ENCODE data around the gene AATK. TPM values are rescaled to one million over a fixed set of nuclear protein-coding genes. Genes with fewer than 3 reads are reported as not detected.

AATK gene
- total RNA-seq, 1 donor from 2014 or later, result 0.99 TPM

GRCh38 chr17:81196505-81197408 lies 30.7 kb upstream of the AATK start:
- peak; percentile 49 to 91 for DNase-seq (ENCODE audit: low read depth in 2 of 2)

- no peak for DNase-seq (ENCODE audit: low read depth in 2 of 2)
These were observed 30.0 kb upstream of the AATK start for GRCh38 chr17:81195941-81196495.

DNA sequence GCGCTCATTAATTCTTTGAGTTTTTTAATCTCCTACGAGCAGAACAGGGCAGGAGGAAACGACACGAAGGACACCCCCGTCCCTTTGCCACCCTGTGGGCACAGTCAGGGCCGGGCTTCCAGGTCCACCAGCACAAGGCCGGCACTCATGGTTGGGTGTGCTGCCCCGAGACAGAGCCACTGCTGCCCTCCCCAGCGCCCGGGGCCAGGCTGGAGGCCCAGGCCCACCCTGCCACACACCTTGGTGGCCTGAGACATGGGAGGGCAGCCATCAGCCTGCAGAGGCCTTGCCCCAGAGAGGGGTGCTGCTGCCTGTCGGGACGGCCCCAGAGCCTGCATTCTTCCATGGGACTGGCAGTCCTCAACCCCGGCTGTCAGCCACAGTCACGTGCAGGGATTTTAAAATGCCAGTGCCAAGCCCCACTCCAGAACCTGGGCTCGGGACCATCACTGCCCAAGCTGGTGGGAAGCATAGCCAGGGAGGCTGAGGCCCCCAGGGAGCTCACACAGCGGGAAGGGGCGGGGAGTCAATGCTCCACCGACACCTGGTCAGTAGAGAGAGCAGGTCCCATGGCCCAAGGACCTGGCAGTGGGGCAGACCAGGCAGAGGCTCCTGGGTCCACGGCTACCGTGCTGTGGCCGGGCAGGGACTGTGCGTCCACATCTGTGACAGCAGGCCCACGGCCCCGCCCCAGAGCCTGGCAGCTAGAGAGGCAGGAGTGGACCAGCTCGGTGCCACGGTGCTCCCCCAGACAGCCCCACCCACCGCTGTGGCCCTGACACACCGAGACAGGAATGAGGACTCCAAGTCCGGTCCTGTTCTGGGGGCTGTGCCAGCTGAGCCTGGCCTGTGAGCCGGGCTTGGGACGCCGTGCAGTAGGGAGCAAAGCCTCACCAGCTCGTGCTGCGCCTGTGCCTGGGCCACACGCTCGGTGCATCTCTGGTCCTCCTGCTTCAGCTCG lies 29.2 kb upstream of the AATK start:
- no peak for DNase-seq (ENCODE audit: low read depth in 2 of 2)

GRCh38 chr17:81194225-81194760 lies 28.3 kb upstream of the AATK start:
- no peak for DNase-seq (ENCODE audit: low read depth in 2 of 2)

- no peak for DNase-seq (ENCODE audit: low read depth in 2 of 2)
These were observed 27.6 kb upstream of the AATK start for GRCh38 chr17:81193470-81194224.

GRCh38 chr17:81193051-81193410 lies 27.0 kb upstream of the AATK start:
- DNase-seq (ENCODE audit: low read depth in 2 of 2), result no peak

GRCh38 chr17:81192386-81193050 lies 26.5 kb upstream of the AATK start:
- DNase-seq (ENCODE audit: low read depth in 2 of 2), result no peak

DNA sequence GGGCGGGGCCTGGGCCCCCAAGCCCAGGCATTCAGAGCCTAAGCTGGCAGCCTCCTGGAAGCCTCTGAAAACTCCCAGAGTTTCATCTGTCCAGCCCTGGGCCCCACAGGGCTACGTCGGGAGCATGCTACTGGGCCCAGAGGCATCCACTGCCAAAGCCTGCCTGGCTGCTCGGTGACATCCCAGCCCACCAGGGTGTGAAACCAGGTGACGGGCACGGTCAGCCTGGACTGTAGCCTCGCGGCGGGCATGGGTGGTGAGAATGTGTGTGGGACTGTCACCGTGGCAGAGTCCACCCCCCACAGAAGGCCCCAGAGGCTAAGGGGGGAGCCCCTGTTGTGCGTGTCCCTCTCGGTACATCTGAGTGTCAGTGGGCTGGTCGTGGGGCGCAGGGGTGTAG lies 25.6 kb upstream of the AATK start:
- no peak for DNase-seq (ENCODE audit: low read depth in 2 of 2)

DNA sequence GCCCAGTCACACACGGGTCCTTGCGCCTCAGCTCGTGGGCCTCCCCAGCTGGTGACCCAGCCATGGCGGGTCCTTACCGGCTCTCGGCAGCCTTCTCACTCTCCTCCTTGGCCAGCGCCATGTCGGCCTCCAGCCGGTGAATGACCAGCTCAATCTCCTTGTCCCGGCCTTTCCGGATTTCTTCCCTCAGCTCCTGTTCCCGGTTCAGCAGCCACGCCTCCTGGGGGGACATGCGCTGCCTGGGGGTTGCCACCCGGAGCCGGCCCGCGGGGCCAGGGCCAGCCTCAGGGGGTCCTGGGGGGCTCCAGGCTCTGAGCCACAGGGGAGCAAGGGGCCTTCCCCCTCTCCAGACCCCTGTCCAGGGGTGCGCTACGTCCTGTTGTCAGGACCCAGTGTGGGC lies 25.1 kb upstream of the AATK start:
- DNase-seq (ENCODE audit: low read depth in 2 of 2), result no peak

GRCh38 chr17:81190591-81190990 lies 24.6 kb upstream of the AATK start:
- DNase-seq (ENCODE audit: low read depth in 2 of 2), result no peak

GRCh38 chr17:81189670-81190530 lies 23.9 kb upstream of the AATK start:
- peak; percentile 39 to 60 for DNase-seq (ENCODE audit: low read depth in 2 of 2)

DNA sequence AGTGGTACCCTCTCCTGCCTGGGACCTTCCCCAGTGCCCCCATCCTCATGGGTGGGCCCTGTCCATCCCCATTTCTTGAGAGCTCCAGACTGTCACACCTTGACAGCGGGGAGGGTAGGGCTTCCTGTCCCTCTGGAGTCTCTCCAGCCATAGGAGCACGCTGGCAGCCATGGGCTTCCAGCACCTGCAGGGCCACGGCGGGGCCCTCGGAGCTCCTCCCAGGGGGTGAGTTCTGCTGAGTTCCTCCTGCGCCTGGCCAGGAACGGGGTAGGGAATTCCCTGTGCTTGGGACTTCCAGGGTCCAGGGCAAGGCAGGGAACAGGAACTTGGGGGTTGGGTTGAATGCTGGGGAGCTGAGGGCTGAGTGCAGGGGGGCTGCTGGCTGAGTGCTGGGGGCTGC lies 23.0 kb upstream of the AATK start:
- no peak for DNase-seq (ENCODE audit: low read depth in 2 of 2)

GRCh38 chr17:81188491-81188840 lies 22.4 kb upstream of the AATK start:
- no peak for DNase-seq (ENCODE audit: low read depth in 2 of 2)

DNA sequence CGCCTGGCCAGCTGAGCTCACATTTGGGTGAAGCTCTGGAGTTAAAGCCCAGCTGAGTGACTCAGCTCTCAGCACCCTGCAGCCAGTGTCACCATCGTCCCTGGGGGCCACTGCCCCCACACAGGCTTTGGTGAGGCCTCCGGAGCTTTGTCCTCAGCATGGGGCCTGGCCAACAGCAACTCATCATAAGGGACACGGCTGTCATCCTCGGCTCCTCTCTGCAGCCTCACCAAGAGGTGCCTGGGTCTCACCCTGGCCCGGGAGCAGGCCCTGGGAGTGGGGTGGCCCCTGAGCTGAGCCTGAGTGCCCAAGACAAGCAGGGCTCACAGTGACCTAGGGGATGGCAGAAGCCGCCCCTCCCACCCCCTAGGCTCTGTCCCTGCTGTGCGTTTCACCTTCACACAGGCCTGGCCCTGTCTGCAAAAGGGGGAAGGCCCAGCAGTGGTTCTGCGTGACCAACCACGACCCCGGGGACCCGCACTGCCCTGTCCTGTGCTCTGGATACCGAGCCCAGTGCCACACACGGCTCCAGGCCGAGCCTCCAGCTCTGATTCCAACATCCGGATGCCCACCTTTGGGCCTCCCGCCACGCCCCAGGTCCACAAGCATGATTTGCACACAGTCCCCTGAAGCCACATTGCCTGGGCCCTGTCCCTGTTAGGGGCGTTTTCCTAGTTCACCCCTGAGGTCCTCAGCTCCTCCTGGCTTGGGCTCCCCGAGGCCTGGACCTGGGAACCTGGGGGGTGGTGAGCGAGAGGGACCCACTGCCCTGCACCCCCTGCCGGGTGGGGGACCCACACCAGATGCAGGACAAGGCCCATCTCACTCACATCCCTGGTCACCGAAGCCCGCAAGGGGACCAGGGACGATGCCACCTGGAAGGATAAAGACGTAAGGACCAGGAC lies 21.8 kb upstream of the AATK start:
- DNase-seq (ENCODE audit: low read depth in 2 of 2), result no peak

- DNase-seq (ENCODE audit: low read depth in 2 of 2), result no peak
These were observed 21.1 kb upstream of the AATK start for GRCh38 chr17:81187120-81187519.

DNA sequence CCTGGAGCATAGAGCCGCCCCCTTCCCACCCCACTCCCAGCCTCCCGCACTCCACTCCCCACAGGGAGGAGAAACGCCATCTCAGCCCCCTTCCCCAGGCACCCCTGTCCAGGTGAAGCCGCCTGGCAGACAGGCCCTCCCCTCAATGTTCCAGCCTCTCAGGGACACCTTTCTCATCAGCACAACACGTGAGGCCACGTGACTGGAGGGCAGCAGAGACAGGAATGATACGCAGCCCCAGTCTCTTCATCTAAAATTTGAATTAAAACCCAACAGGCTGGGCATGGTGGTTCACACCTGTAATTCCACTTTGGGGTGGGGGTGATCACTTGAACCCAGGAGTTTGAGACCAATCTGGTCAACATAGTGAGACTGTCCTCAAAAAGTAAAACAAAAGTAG lies 20.2 kb upstream of the AATK start:
- DNase-seq (ENCODE audit: low read depth in 2 of 2), result no peak

DNA sequence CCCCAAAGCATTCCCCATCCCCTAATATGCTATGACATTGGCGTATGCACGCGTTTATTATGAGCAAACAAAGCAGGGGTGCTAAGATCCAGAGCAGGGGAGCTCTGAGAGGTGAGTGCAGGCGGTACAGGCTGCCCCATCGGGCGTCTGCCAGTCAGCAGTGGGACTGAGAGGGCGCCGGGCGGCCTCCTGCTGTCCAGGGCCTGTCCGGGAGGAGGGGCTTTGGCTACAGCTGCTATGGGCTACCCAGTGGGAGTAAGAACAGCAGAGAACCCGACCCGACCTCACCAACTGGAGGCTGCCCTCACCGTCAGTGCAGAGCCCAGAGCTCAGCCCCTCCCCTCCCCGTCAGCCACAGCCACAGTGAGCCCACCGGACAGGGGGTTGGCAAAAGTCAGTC lies 18.5 kb upstream of the AATK start:
- DNase-seq (ENCODE audit: low read depth in 2 of 2), result no peak

- no peak for DNase-seq (ENCODE audit: low read depth in 2 of 2)
These were observed 17.8 kb upstream of the AATK start for GRCh38 chr17:81183807-81184206.

GRCh38 chr17:81183316-81183715 lies 17.3 kb upstream of the AATK start:
- no peak for DNase-seq (ENCODE audit: low read depth in 2 of 2)
